SJSA1 (cell line): ENCODE data around the gene DLG2. TPM values are rescaled to one million over a fixed set of nuclear protein-coding genes. Genes with fewer than 3 reads are reported as not detected.

Experiments
- DNase-seq, 2 experiments: peaks; one replicate each; pipeline ENCODE4 v3.0.0-alpha.2; 2015 to 2020; ENCODE audit warnings: low spot score in 2 of 2, low read depth in 1 of 2
- H3K27ac ChIP-seq: fragments of 250-450 bp; sonication (Bioruptor Pico); 2 replicates; pipeline ENCODE4 v1.5.1; 2020; ENCODE audit warnings: mild to moderate bottlenecking, moderate library complexity
- H3K27me3 ChIP-seq: fragments of 250-450 bp; sonication (Bioruptor Pico); replicated peaks from 2 replicates; pipeline ENCODE4 v1.5.1; 2020; ENCODE audit warnings: mild to moderate bottlenecking, moderate library complexity
- H3K36me3 ChIP-seq: fragments of 250-450 bp; sonication (Bioruptor Pico); 2 replicates; pipeline ENCODE4 v1.5.1; 2020; ENCODE audit warnings: mild to moderate bottlenecking
- H3K4me1 ChIP-seq: fragments of 250-450 bp; sonication (Bioruptor Pico); replicated peaks from 2 replicates; pipeline ENCODE4 v1.6.1; 2021; ENCODE audit warnings: mild to moderate bottlenecking
- H3K4me3 ChIP-seq: fragments of 250-450 bp; sonication (Bioruptor Pico); 2 replicates; pipeline ENCODE4 v1.5.1; 2020; ENCODE audit warnings: mild to moderate bottlenecking
- H3K9me3 ChIP-seq: fragments of 250-450 bp; sonication (Bioruptor Pico); replicated peaks from 2 replicates; pipeline ENCODE4 v1.5.1; 2020; ENCODE audit warnings: mild to moderate bottlenecking
- total RNA-seq: library from RNA; depleted of rRNA; stranded (reverse); fragments of >200 nt; shearing (Covaris generic); gene quantifications from 2 replicates; pipeline ENCODE4 v1.2.3, GENCODE V29; 2014

DLG2 gene
- total RNA-seq, 1 experiment from 2014 or later, result 0.13 TPM

GRCh38 chr11:84685976-84686375 lies 941.2 kb downstream of the DLG2 start:
- DNase-seq, result no peak
- Histone ChIP-seq H3K4me1 (no peaks in the 10 kb centered on the region), H3K27ac (no peak overlapping the region), H3K27me3 (no peaks in the 10 kb centered on the region), H3K9me3 (no peaks in the 10 kb centered on the region), H3K36me3 (no peaks in the 10 kb centered on the region), H3K4me3 (no peak overlapping the region)

GRCh38 chr11:84685149-84685548 lies 942.0 kb downstream of the DLG2 start:
- H3K27me3 ChIP-seq, result no peaks in the 10 kb centered on the region
- H3K27ac ChIP-seq, result no peak overlapping the region
- H3K4me1 ChIP-seq, result no peaks in the 10 kb centered on the region
- DNase-seq, result no peak
- H3K4me3 ChIP-seq, result no peak overlapping the region
- H3K36me3 ChIP-seq, result no peaks in the 10 kb centered on the region
- no peaks in the 10 kb centered on the region for H3K9me3 ChIP-seq

- no peaks in the 10 kb centered on the region for H3K4me1 ChIP-seq
- H3K36me3 ChIP-seq, result no peaks in the 10 kb centered on the region
- H3K9me3 ChIP-seq, result no peaks in the 10 kb centered on the region
- no peaks in the 10 kb centered on the region for H3K27me3 ChIP-seq
- no peak for DNase-seq
- H3K4me3 ChIP-seq, result no peak overlapping the region
- no peak overlapping the region for H3K27ac ChIP-seq
Observed at GRCh38 chr11:84681456-84681855, 945.7 kb downstream of the DLG2 start.

GRCh38 chr11:84675396-84676025 lies 951.6 kb downstream of the DLG2 start:
- Histone ChIP-seq H3K9me3 (no peaks in the 10 kb centered on the region), H3K36me3 (no peaks in the 10 kb centered on the region), H3K27ac (no peak overlapping the region), H3K4me3 (no peak overlapping the region), H3K4me1 (no peaks in the 10 kb centered on the region), H3K27me3 (no peaks in the 10 kb centered on the region)
- no peak for DNase-seq

GRCh38 chr11:84673753-84674152 lies 953.4 kb downstream of the DLG2 start:
- Histone ChIP-seq H3K4me3 (no peak overlapping the region), H3K36me3 (no peaks in the 10 kb centered on the region), H3K27me3 (no peaks in the 10 kb centered on the region), H3K27ac (no peak overlapping the region), H3K4me1 (no peaks in the 10 kb centered on the region), H3K9me3 (no peaks in the 10 kb centered on the region)
- DNase-seq, result no peak

- Histone ChIP-seq H3K36me3 (no peaks in the 10 kb centered on the region), H3K9me3 (no peaks in the 10 kb centered on the region), H3K27me3 (no peaks in the 10 kb centered on the region), H3K27ac (no peak overlapping the region), H3K4me3 (no peak overlapping the region), H3K4me1 (no peaks in the 10 kb centered on the region)
- DNase-seq, result no peak
Observed at GRCh38 chr11:84671325-84671999, 955.7 kb downstream of the DLG2 start.

- no peaks in the 10 kb centered on the region for H3K9me3 ChIP-seq
Observed at GRCh38 chr11:84663731-84664130, 963.4 kb downstream of the DLG2 start.

GRCh38 chr11:84660257-84660977 lies 966.7 kb downstream of the DLG2 start:
- Histone ChIP-seq H3K4me3 (no peak overlapping the region), H3K4me1 (no peaks in the 10 kb centered on the region), H3K27me3 (no peaks in the 10 kb centered on the region), H3K27ac (no peak overlapping the region), H3K36me3 (no peaks in the 10 kb centered on the region), H3K9me3 (no peaks in the 10 kb centered on the region)
- no peak for DNase-seq

More at GRCh38 chr11:84663731-84664130, 963.4 kb downstream of the DLG2 start:
- Histone ChIP-seq H3K4me3 (no peak overlapping the region), H3K27ac (no peak overlapping the region), H3K27me3 (no peaks in the 10 kb centered on the region), H3K4me1 (no peaks in the 10 kb centered on the region), H3K36me3 (no peaks in the 10 kb centered on the region)
- DNase-seq, result no peak

- Histone ChIP-seq H3K4me3 (no peak overlapping the region), H3K27me3 (no peaks in the 10 kb centered on the region), H3K36me3 (no peaks in the 10 kb centered on the region), H3K4me1 (no peaks in the 10 kb centered on the region), H3K9me3 (no peaks in the 10 kb centered on the region), H3K27ac (no peak overlapping the region)
- DNase-seq, result no peak
Observed at GRCh38 chr11:84655712-84656111, 971.4 kb downstream of the DLG2 start.

GRCh38 chr11:84648471-84648870 lies 978.7 kb downstream of the DLG2 start:
- H3K36me3 ChIP-seq, result no peaks in the 10 kb centered on the region
- no peak overlapping the region for H3K4me3 ChIP-seq
- no peaks in the 10 kb centered on the region for H3K4me1 ChIP-seq
- H3K27me3 ChIP-seq, result no peaks in the 10 kb centered on the region
- no peaks in the 10 kb centered on the region for H3K9me3 ChIP-seq
- H3K27ac ChIP-seq, result no peak overlapping the region
- no peak for DNase-seq

GRCh38 chr11:84645988-84646694 lies 981.0 kb downstream of the DLG2 start:
- Histone ChIP-seq H3K27me3 (no peaks in the 10 kb centered on the region), H3K36me3 (no peaks in the 10 kb centered on the region), H3K9me3 (no peaks in the 10 kb centered on the region), H3K4me1 (no peaks in the 10 kb centered on the region), H3K27ac (no peak overlapping the region), H3K4me3 (no peak overlapping the region)
- DNase-seq, result no peak

- Histone ChIP-seq H3K27ac (no peak overlapping the region), H3K27me3 (no peaks in the 10 kb centered on the region), H3K4me3 (no peak overlapping the region), H3K9me3 (no peaks in the 10 kb centered on the region), H3K36me3 (no peaks in the 10 kb centered on the region), H3K4me1 (no peaks in the 10 kb centered on the region)
- DNase-seq, result no peak
Observed at GRCh38 chr11:84642500-84642899, 984.6 kb downstream of the DLG2 start.

GRCh38 chr11:84634309-84634708 lies 992.8 kb downstream of the DLG2 start:
- H3K9me3 ChIP-seq, result no peaks in the 10 kb centered on the region
- H3K27ac ChIP-seq, result no peak overlapping the region
- no peaks in the 10 kb centered on the region for H3K36me3 ChIP-seq
- no peaks in the 10 kb centered on the region for H3K27me3 ChIP-seq
- H3K4me1 ChIP-seq, result no peaks in the 10 kb centered on the region
- DNase-seq, result no peak
- no peak overlapping the region for H3K4me3 ChIP-seq
